Gastroesophageal sphincter (tissue), 4 donors: ENCODE measurements around the gene SCFD2. TPM values are rescaled to one million over a fixed set of nuclear protein-coding genes. Genes with fewer than 3 reads are reported as not detected.

Source experiments
- ATAC-seq: fragments of 150-250 bp; one replicate; pipeline ENCODE4 v1.9.1; 2016; ENCODE audit warnings: mild to moderate bottlenecking, moderate library complexity
- H3K27ac ChIP-seq, 4 donors: fragments of 200-600 bp; sonication (generic) in 3 of 4; 1 replicate in 3 of 4; 2 replicates in 1 of 4; pipeline ENCODE4 v1.5.1; 2016 to 2019
- H3K27me3 ChIP-seq: fragments of 200-600 bp; sonication (generic); one replicate; pipeline ENCODE4 v1.5.1; 2019
- H3K36me3 ChIP-seq, 2 donors: fragments of 200-600 bp; sonication (generic); one replicate each; pipeline ENCODE4 v1.5.1; 2019; ENCODE audit warnings: control low read depth in 1 of 2
- H3K4me1 ChIP-seq, 3 donors: fragments of 200-600 bp; sonication (generic); 1 replicate in 2 of 3; 2 replicates in 1 of 3; pipeline ENCODE4 v1.5.1; 2016 to 2019; ENCODE audit warnings: control low read depth in 2 of 3
- H3K4me3 ChIP-seq, 2 donors: fragments of 200-600 bp; sonication (generic); one replicate each; pipeline ENCODE4 v1.5.1; 2019; ENCODE audit warnings: mild to moderate bottlenecking in 1 of 2, moderate library complexity in 1 of 2
- H3K9me3 ChIP-seq, 3 donors: fragments of 200-600 bp; sonication (generic); one replicate each; pipeline ENCODE4 v1.5.1; 2017 to 2019; ENCODE audit warnings: control low read depth in 2 of 3
- CTCF ChIP-seq, 4 experiments: fragments of 200-600 bp in 2 of 4; fragments of 450-650 bp in 2 of 4; sonication (generic) in 1 of 4; IDR thresholded peaks; one replicate each; pipeline ENCODE4 v1.5.1; 2017 to 2019; ENCODE audit warnings: antibody characterized with exemption in 4 of 4, mild to moderate bottlenecking in 2 of 4, moderate library complexity in 2 of 4
- EP300 ChIP-seq: sonication (generic); formaldehyde crosslinking; IDR thresholded peaks from one replicate; pipeline ENCODE4 v1.6.1; 2017; ENCODE audit warnings: antibody characterized with exemption, mild to moderate bottlenecking
- POLR2A ChIP-seq, 2 donors: fragments of 450-650 bp; IDR thresholded peaks; one replicate each; pipeline ENCODE4 v1.6.1; 2017; ENCODE audit warnings: antibody characterized with exemption in 2 of 2, mild to moderate bottlenecking in 2 of 2, moderate library complexity in 1 of 2
- POLR2AphosphoS5 ChIP-seq: sonication (generic); formaldehyde crosslinking; IDR thresholded peaks from one replicate; pipeline ENCODE4 v1.6.1; 2017; ENCODE audit warnings: antibody characterized with exemption
- WGBS, 2 donors: methylation state at CpG; one replicate each; pipeline ENCODE4 v1.1.5; 2018; ENCODE audit warnings: low coverage in 1 of 2; 5-methylcytosine and 5-hydroxymethylcytosine counted together
- total RNA-seq, 4 donors: library from RNA; depleted of rRNA; stranded (reverse); fragments of >200 nt; gene quantifications; one replicate each; pipeline ENCODE4 v1.1.0, GENCODE V29; 2016

The SCFD2 gene
- total RNA-seq, 4 donors from 2014 or later, result 8.9 to 17.6 (median 14.6) TPM

- no peak for TF ChIP-seq CTCF (IDR thresholded peaks at IDR 0.05)
- TF ChIP-seq POLR2AphosphoS5, result no peak
- TF ChIP-seq POLR2A (IDR thresholded peaks at IDR 0.05), result no peak
- no peak for TF ChIP-seq EP300
- H3K9me3 ChIP-seq, result no peaks in the 10 kb centered on the region
- H3K27ac ChIP-seq, result no peak overlapping the region
- no peak for ATAC-seq
- no peaks in the 10 kb centered on the region for H3K4me1 ChIP-seq
- no peaks in the 10 kb centered on the region for H3K27me3 ChIP-seq
- no peaks in the 10 kb centered on the region for H3K36me3 ChIP-seq
- WGBS, 2 donors, result 88 to 100% methylated on average over 1 of the region's 1 CpG
- no peak overlapping the region for H3K4me3 ChIP-seq
Measured at GRCh38 chr4:52942936-52943335, 422.9 kb downstream of the SCFD2 start.

- Histone ChIP-seq H3K4me1 (no peaks in the 10 kb centered on the region), H3K27me3 (no peaks in the 10 kb centered on the region), H3K9me3 (no peaks in the 10 kb centered on the region), H3K36me3 (no peaks in the 10 kb centered on the region), H3K4me3 (no peak overlapping the region), H3K27ac (no peak overlapping the region)
- ATAC-seq, result no peak
- 93 to 100% methylated on average over 1 to 2 of the region's 3 CpGs for WGBS, 2 donors
- TF ChIP-seq POLR2A (IDR thresholded peaks at IDR 0.05), result no peak
- no peak for TF ChIP-seq POLR2AphosphoS5
- TF ChIP-seq EP300, result no peak
- TF ChIP-seq CTCF (IDR thresholded peaks at IDR 0.05), result no peak
Measured at GRCh38 chr4:52941450-52941849, 424.4 kb downstream of the SCFD2 start.

- WGBS, 2 donors, result 57 to 86% methylated on average over 1 to 2 of the region's 2 CpGs
- TF ChIP-seq CTCF (IDR thresholded peaks at IDR 0.05) (no peak), EP300 (no peak), POLR2AphosphoS5 (no peak), POLR2A (IDR thresholded peaks at IDR 0.05) (no peak)
- ATAC-seq, result no peak
Measured at GRCh38 chr4:52939739-52940138, 426.1 kb downstream of the SCFD2 start.

GRCh38 chr4:52939325-52939724 lies 426.5 kb downstream of the SCFD2 start:
- Histone ChIP-seq H3K4me3 (no peak overlapping the region), H3K4me1 (no peaks in the 10 kb centered on the region), H3K27ac (no peak overlapping the region), H3K27me3 (no peaks in the 10 kb centered on the region), H3K9me3 (no peaks in the 10 kb centered on the region), H3K36me3 (no peaks in the 10 kb centered on the region)
- WGBS, 2 donors, result 92 to 100% methylated on average over 1 of the region's 1 CpG
- no peak for TF ChIP-seq POLR2AphosphoS5
- TF ChIP-seq EP300, result no peak
- no peak for TF ChIP-seq CTCF (IDR thresholded peaks at IDR 0.05)
- TF ChIP-seq POLR2A (IDR thresholded peaks at IDR 0.05), result no peak
- ATAC-seq, result no peak

More at GRCh38 chr4:52939739-52940138, 426.1 kb downstream of the SCFD2 start:
- no peaks in the 10 kb centered on the region for H3K9me3 ChIP-seq
- no peak overlapping the region for H3K27ac ChIP-seq
- no peaks in the 10 kb centered on the region for H3K4me1 ChIP-seq
- no peaks in the 10 kb centered on the region for H3K36me3 ChIP-seq
- H3K4me3 ChIP-seq, result no peak overlapping the region
- H3K27me3 ChIP-seq, result no peaks in the 10 kb centered on the region

GRCh38 chr4:52937829-52938228 lies 428.0 kb downstream of the SCFD2 start:
- no peak for ATAC-seq
- Histone ChIP-seq H3K27me3 (no peaks in the 10 kb centered on the region), H3K9me3 (no peaks in the 10 kb centered on the region), H3K4me3 (no peak overlapping the region), H3K36me3 (no peaks in the 10 kb centered on the region), H3K27ac (no peak overlapping the region), H3K4me1 (no peaks in the 10 kb centered on the region)
- no peak for TF ChIP-seq POLR2AphosphoS5
- WGBS, 2 donors, result 91 to 100% methylated on average over 1 of the region's 1 CpG
